HEK293T (cell line): ENCODE data around the gene DMAC2.

Source experiments
- CTCF ChIA-PET: fragments of 350-600 bp; formaldehyde crosslinking; extraction: SDS; loops from one replicate; lab custom pipeline; 2021; ENCODE audit warnings: antibody characterized with exemption, inconsistent platforms; lab: Yijun Ruan, JAX
- POLR2A ChIA-PET: fragments of 350-600 bp; formaldehyde crosslinking; extraction: SDS; loops from one replicate; lab custom pipeline; 2020; ENCODE audit warnings: antibody characterized with exemption, inconsistent platforms; lab: Yijun Ruan, JAX
- DNase-seq: peaks from one replicate; pipeline ENCODE4 v3.0.0; 2012; ENCODE audit warnings: mixed read lengths; ENCODE audit errors: extremely low spot score
- ARNT ChIP-seq: fragments of 450-650 bp; IDR thresholded peaks from 2 replicates; pipeline ENCODE4 v1.6.1; 2017; ENCODE audit warnings: mild to moderate bottlenecking
- BHLHE40 ChIP-seq: fragments of 450-650 bp; IDR thresholded peaks from 2 replicates; pipeline ENCODE4 v1.6.1; 2016; ENCODE audit warnings: mild to moderate bottlenecking, moderate library complexity, borderline replicate concordance
- CTBP1 ChIP-seq: fragments of 450-650 bp; IDR thresholded peaks from 2 replicates; pipeline ENCODE4 v1.6.1; 2016; ENCODE audit warnings: borderline replicate concordance
- ELF4 ChIP-seq: fragments of 450-650 bp; IDR thresholded peaks from 2 replicates; pipeline ENCODE4 v1.6.1; 2017; ENCODE audit warnings: antibody characterized with exemption
- FOXA1 ChIP-seq: fragments of 450-650 bp; IDR thresholded peaks from 2 replicates; pipeline ENCODE4 v1.6.1; 2016; ENCODE audit warnings: mild to moderate bottlenecking
- FOXK2 ChIP-seq: fragments of 450-650 bp; IDR thresholded peaks from 2 replicates; pipeline ENCODE4 v1.6.1; 2016; ENCODE audit warnings: mild to moderate bottlenecking
- FOXM1 ChIP-seq: fragments of 450-650 bp; IDR thresholded peaks from 2 replicates; pipeline ENCODE4 v1.6.1; 2017; ENCODE audit warnings: mild to moderate bottlenecking, borderline replicate concordance
- HDGF ChIP-seq: fragments of 450-650 bp; IDR thresholded peaks from 2 replicates; pipeline ENCODE4 v1.6.1; 2017; ENCODE audit warnings: antibody characterized with exemption, borderline replicate concordance
- L3MBTL2 ChIP-seq: fragments of 450-650 bp; conservative IDR thresholded peaks from 2 replicates; pipeline ENCODE4 v1.6.1; 2016; ENCODE audit warnings: mild to moderate bottlenecking
- LEF1 ChIP-seq: fragments of 450-650 bp; IDR thresholded peaks from 2 replicates; pipeline ENCODE4 v1.6.1; 2017; ENCODE audit warnings: mild to moderate bottlenecking, borderline replicate concordance
- NFRKB ChIP-seq: fragments of 450-650 bp; IDR thresholded peaks from 2 replicates; pipeline ENCODE4 v1.6.1; 2016; ENCODE audit warnings: mild to moderate bottlenecking, moderate library complexity
- PKNOX1 ChIP-seq: fragments of 450-650 bp; IDR thresholded peaks from 2 replicates; pipeline ENCODE4 v1.6.1; 2016
- SP1 ChIP-seq: fragments of 450-650 bp; IDR thresholded peaks from 2 replicates; pipeline ENCODE4 v1.6.1; 2017
- SUZ12 ChIP-seq: fragments of 450-650 bp; IDR thresholded peaks from 2 replicates; pipeline ENCODE4 v1.6.1; 2016; ENCODE audit warnings: mild to moderate bottlenecking
- TARDBP ChIP-seq: fragments of 450-650 bp; IDR thresholded peaks from 2 replicates; pipeline ENCODE4 v1.6.1; 2016
- ZNF384 ChIP-seq: fragments of 450-650 bp; IDR thresholded peaks from 2 replicates; pipeline ENCODE4 v1.6.1; 2016

The DMAC2 gene

GRCh38 chr19:41421314-41421713 is 18.4 kb downstream of the DMAC2 start:
- DNase-seq = no peak
- TF ChIP-seq BHLHE40 = no peak
- no peak for TF ChIP-seq ELF4
- TF ChIP-seq CTBP1 = no peak
- no peak for TF ChIP-seq ARNT
- TF ChIP-seq ZNF384 = no peak
- CTCF ChIA-PET = no interaction called here
- POLR2A ChIA-PET = no interaction called here

DNA sequence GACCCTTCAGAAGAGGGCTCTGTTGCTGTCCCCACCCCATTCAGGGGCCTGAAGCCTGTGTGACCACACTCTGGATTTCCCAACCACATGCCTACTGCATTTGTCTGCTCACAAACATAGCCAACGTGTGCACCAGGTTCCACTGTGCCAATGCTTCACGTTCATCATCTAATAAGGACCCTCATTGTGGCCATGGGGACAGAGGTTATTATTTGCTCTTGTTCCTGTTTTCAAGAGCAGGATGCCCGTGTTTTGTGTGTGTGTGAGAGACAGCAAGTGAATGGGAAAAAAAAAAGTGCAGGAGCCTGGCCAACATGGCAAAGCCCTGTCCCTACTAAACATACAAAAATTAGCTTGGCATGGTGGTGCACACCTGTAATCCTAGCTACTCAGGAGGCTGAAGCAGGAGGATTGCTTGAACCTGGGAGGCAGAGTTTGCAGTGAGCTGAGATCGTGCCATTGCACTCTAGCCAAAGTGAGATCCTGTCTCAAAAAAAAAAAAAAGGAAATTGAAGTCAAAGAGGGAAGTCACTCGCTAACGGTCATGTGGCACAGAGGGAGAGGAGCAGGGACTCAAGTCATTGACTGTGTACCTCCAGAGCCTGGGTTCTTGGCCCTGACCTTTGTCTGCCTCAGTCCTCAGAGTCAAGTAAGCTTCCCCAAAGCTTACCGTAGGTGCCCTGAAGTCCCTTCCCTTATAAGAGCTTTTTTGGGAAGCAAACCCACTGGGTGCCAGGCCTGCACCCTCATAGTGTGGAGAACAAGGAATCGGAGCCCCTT is 19.4 kb downstream of the DMAC2 start:
- ChIA-PET POLR2A (interaction anchor here (2.1 kb wide), 1 partner anchor 19 kb away, joined by 7 read pairs; the partner anchor contains the start of gene DMAC2), CTCF (interaction anchor here (0.6 kb wide), 1 partner anchor 565 kb away, joined by 7 read pairs; no protein-coding TSS in a partner anchor)
- DNase-seq = no peak
- TF ChIP-seq BHLHE40 = no peak
- TF ChIP-seq ZNF384 = no peak
- no peak for TF ChIP-seq FOXM1
- TF ChIP-seq SP1 = no peak
- no peak for TF ChIP-seq L3MBTL2
- TF ChIP-seq FOXA1 = no peak
- no peak for TF ChIP-seq CTBP1
- no peak for TF ChIP-seq NFRKB
- no peak for TF ChIP-seq ELF4
- TF ChIP-seq TARDBP = no peak
- TF ChIP-seq HDGF = no peak
- no peak for TF ChIP-seq SUZ12
- TF ChIP-seq FOXK2 = no peak
- no peak for TF ChIP-seq LEF1
- no peak for TF ChIP-seq ARNT
- no peak for TF ChIP-seq PKNOX1

GRCh38 chr19:41416194-41416674 is 23.5 kb downstream of the DMAC2 start:
- DNase-seq = no peak
- ChIA-PET CTCF (no interaction called here), POLR2A (no interaction called here)
- TF ChIP-seq SP1 = no peak
- no peak for TF ChIP-seq FOXK2
- no peak for TF ChIP-seq NFRKB
- no peak for TF ChIP-seq ELF4

DNA sequence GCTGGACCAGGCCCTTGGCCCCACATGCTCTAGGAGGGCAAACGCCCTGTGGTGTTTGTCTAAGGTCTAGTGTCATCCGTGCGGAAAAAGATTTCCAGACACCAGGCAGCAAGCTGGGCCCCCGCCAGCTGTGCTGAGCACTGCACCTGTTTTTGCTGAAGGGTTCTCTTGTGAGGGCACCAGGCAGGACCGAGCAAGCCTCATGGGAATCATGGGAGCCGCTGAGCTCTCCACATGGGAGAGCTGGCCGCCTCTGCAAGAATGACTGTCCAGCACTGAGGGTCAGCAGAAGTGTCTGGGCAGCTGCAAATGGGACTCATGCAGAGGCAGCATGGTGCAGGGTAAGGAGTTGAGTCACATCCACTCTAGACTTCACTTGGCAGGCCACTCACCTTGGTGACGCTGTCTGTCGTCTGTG is 24.5 kb downstream of the DMAC2 start:
- ChIA-PET CTCF (no interaction called here), POLR2A (interaction anchor here (1.0 to 1.2 kb wide), 2 partner anchors 12 to 24 kb away, joined by 3 read pairs; partner anchors contain the start of gene B3GNT8)
- TF ChIP-seq PKNOX1 (no peak), ZNF384 (no peak), FOXA1 (no peak), L3MBTL2 (no peak), SP1 (no peak), ELF4 (no peak), CTBP1 (no peak), ARNT (no peak), FOXM1 (no peak)
- no peak for DNase-seq

DNA sequence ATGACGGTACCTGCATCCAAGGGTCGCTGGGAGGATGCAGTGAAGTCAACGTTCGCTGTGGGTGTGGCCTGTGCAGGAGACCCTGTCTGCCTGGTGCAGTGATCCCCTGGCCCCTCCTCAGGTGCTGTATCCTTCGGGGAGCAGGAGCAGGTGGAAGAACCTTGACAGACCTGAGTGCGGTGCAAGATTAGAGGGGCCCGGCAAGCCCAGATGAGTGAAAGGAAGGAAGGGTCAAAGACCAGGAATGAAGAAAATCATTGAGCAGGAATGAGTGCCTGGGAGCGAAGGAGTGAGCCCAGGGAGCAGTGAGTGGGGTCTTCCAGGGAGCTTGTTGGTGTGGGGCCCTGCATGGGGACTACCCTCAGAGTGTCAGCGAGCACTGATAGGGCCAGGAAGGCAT is 25.3 kb downstream of the DMAC2 start:
- DNase-seq = no peak
- ChIA-PET POLR2A (interaction anchor here (1.0 to 1.2 kb wide), 2 partner anchors 13 to 25 kb away, joined by 3 read pairs; partner anchors contain the start of gene B3GNT8), CTCF (no interaction called here)
- TF ChIP-seq FOXK2 (no peak), ARNT (no peak), ELF4 (no peak), NFRKB (no peak), L3MBTL2 (no peak), LEF1 (no peak), ZNF384 (no peak), HDGF (no peak), PKNOX1 (no peak)

GRCh38 chr19:41413947-41414346 is 25.8 kb downstream of the DMAC2 start:
- POLR2A ChIA-PET = interaction anchor here (1.0 kb wide), 1 partner anchor 25 kb away, joined by 3 read pairs; no protein-coding TSS in a partner anchor

More at GRCh38 chr19:41413947-41414346, 25.8 kb downstream of the DMAC2 start:
- CTCF ChIA-PET = no interaction called here
- TF ChIP-seq FOXM1 = no peak
- no peak for TF ChIP-seq ZNF384
- TF ChIP-seq FOXA1 = no peak
- no peak for TF ChIP-seq SP1
- no peak for TF ChIP-seq FOXK2
- TF ChIP-seq NFRKB = no peak
- no peak for TF ChIP-seq TARDBP
- no peak for TF ChIP-seq ARNT
- no peak for TF ChIP-seq ELF4
- no peak for TF ChIP-seq LEF1
- TF ChIP-seq HDGF = no peak
- no peak for TF ChIP-seq CTBP1
- TF ChIP-seq SUZ12 = no peak
- TF ChIP-seq BHLHE40 = no peak
- no peak for TF ChIP-seq PKNOX1
- no peak for TF ChIP-seq L3MBTL2
- DNase-seq = no peak
